Kidney epithelial cell (primary cell): ENCODE data around the gene CKAP5. TPM values are rescaled to one million over a fixed set of nuclear protein-coding genes. Genes with fewer than 3 reads are reported as not detected.

Experiments
- DNase-seq: peaks from one replicate; pipeline ENCODE4 v3.0.0-alpha.2; 2010; ENCODE audit warnings: low read depth
- H3K27me3 ChIP-seq: 2 replicates; pipeline ENCODE4 v1.6.0; 2011; ENCODE audit warnings: low read length; ENCODE audit not compliant: control insufficient read depth, insufficient read depth
- H3K36me3 ChIP-seq: 2 replicates; pipeline ENCODE4 v1.5.1; 2011; ENCODE audit warnings: low read length; ENCODE audit not compliant: control insufficient read depth, insufficient read depth
- H3K4me3 ChIP-seq: 2 replicates; pipeline ENCODE4 v1.5.1; 2011; ENCODE audit warnings: low read depth, mild to moderate bottlenecking, control low read depth, low read length
- total RNA-seq: library from RNA; depleted of rRNA; stranded (reverse); fragments of >200 nt; gene quantifications from 2 replicates; pipeline ENCODE4 v1.2.3, GENCODE V29; 2015
- TF ChIP-seq, protein P1 (sequence below): IDR thresholded peaks from 2 replicates; pipeline ENCODE4 v1.5.1; 2011; ENCODE audit warnings: mild to moderate bottlenecking, moderate library complexity, low read length, control low read depth, inconsistent platforms; ENCODE audit not compliant: insufficient read depth, poor library complexity, severe bottlenecking

CKAP5 gene
- total RNA-seq, 1 donor from 2014 or later = 44.6 TPM

DNA sequence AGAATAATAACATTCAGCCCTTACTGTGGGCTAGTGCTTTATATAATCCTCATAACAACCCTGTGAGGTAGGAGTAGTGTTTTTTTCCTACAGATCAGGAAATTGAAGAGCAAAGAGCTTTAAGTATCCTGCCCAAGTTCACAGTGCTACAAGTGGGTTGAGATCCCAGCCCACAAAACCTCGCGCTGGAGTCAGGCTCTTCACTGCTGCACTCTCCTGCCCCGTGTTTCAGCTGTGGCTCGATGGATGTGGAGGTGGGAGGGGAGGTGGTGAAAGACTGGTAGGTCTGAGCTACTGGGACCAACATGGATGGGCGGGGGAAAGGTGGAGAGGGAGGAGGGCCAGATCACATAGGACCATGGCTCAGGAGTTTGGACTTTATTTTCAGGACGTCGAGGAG lies 139.2 kb downstream of the CKAP5 start:
- TF ChIP-seq, protein P1, sequence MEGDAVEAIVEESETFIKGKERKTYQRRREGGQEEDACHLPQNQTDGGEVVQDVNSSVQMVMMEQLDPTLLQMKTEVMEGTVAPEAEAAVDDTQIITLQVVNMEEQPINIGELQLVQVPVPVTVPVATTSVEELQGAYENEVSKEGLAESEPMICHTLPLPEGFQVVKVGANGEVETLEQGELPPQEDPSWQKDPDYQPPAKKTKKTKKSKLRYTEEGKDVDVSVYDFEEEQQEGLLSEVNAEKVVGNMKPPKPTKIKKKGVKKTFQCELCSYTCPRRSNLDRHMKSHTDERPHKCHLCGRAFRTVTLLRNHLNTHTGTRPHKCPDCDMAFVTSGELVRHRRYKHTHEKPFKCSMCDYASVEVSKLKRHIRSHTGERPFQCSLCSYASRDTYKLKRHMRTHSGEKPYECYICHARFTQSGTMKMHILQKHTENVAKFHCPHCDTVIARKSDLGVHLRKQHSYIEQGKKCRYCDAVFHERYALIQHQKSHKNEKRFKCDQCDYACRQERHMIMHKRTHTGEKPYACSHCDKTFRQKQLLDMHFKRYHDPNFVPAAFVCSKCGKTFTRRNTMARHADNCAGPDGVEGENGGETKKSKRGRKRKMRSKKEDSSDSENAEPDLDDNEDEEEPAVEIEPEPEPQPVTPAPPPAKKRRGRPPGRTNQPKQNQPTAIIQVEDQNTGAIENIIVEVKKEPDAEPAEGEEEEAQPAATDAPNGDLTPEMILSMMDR = no peak
- DNase-seq = no peak
- no peak overlapping the region for H3K4me3 ChIP-seq

DNA sequence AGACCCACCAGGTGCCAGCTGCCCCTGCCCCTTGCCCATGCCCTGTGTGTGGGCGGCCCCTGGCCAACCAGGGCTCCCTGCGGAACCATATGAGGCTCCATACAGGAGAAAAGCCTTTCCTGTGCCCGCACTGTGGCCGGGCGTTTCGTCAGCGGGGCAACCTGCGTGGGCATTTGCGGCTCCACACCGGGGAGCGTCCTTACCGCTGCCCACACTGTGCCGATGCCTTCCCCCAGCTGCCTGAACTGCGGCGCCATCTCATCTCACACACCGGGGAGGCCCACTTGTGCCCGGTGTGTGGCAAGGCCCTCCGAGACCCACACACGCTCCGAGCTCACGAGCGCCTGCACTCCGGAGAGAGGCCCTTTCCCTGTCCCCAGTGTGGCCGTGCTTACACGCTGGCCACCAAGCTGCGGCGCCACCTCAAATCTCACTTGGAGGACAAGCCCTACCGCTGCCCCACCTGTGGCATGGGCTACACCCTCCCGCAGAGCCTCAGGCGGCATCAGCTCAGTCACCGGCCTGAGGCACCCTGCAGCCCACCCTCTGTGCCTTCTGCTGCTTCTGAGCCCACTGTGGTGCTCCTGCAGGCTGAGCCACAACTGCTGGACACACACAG lies 140.9 kb downstream of the CKAP5 start:
- TF ChIP-seq, protein P1 = no peak
- Histone ChIP-seq H3K4me3 (no peak overlapping the region), H3K27me3 (no peaks in the 10 kb centered on the region), H3K36me3 (peaks cover 1% of the 10 kb centered on the region)
- no peak for DNase-seq

More for the DNA sequence above, 139.2 kb downstream of the CKAP5 start:
- H3K27me3 ChIP-seq = no peaks in the 10 kb centered on the region
- peaks cover 1% of the 10 kb centered on the region for H3K36me3 ChIP-seq

DNA sequence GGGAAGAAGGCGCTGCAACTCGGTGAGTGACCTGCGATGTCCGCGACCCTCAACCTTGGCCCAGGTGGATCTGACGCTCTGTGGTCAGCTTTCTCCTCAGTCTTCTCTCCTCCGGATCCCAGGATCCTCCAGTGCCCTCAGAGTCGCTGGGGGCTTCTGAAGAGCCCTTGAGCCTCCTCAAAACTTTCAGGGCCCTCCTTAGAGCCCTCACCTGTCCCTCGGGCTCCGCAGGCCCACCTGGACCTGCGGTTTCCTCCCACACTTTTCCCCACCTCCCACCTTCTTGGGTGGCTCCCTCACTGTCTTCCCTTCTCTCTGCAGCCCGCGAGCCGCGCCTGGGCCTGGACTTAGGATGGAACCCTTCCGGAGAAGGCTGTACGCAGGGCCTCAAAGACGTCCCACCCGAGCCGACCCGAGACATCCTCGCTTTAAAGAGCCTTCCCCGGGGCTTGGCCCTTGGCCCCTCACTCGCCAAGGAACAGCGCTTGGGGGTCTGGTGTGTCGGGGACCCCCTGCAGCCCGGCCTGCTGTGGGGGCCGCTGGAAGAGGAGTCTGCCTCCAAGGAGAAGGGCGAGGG lies 144.9 kb downstream of the CKAP5 start:
- peaks cover 1% of the 10 kb centered on the region for H3K36me3 ChIP-seq
- TF ChIP-seq, protein P1 = no peak
- no peaks in the 10 kb centered on the region for H3K27me3 ChIP-seq
- H3K4me3 ChIP-seq = peak overlapping the region; percentile 69
- no peak for DNase-seq

DNA sequence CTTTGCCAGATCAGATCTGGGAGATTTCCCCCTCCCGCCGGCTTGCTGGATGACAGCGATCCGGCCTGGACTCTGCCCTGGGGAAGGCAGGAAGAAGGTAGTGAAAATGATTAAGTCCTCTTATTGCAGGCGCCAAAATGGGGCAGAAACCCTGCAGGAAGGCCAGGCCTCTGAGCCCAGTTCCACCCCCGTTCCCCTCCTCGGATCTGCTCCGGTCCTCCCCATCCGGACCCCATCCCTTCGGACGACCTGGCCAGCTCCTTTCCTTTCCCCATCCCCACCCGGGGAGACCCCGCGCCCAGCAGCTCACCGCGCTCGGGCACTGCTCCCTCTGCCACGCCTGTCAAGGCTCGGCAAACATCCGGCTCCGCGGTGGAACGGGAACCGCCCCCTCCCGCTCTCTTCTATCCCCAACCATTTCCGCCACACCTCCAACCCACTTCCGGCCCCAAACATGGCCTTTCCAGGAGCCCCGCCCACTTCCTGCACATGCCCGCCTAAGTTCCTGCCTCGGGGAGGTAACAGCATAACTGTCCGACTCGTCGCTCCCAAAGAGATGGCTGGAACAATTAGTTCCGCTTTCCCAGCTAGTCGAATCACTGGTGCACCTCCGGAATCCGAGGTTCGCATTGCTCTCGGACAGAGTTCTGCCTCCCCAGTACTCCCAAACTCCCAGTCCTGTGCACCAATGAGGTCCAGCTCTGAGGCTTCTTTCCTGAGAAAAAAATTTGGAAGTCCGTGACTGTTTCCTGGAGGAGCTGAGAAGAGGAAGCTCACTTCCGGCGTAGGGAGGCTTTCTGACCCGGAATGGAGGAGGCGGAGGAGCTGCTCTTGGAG lies 145.6 kb downstream of the CKAP5 start, which contains the start of the genes ARHGAP1 and ZNF408:
TSS of gene ARHGAP1 (minus strand) at position 379 of the 837 bp plus-strand sequence. CDS start 4,512 bp downstream, outside the sequence.
TSS of gene ZNF408 (plus strand) at position 791 of the 837 bp plus-strand sequence. CDS start at position 808, 17 bp downstream.
- peak; percentile 94 for DNase-seq
- H3K27me3 ChIP-seq = no peaks in the 10 kb centered on the region
- H3K36me3 ChIP-seq = peaks cover 4% of the 10 kb centered on the region
- TF ChIP-seq, protein P1 = no peak
- peak within 1 kb of the TSS; percentile 69 for H3K4me3 ChIP-seq

DNA sequence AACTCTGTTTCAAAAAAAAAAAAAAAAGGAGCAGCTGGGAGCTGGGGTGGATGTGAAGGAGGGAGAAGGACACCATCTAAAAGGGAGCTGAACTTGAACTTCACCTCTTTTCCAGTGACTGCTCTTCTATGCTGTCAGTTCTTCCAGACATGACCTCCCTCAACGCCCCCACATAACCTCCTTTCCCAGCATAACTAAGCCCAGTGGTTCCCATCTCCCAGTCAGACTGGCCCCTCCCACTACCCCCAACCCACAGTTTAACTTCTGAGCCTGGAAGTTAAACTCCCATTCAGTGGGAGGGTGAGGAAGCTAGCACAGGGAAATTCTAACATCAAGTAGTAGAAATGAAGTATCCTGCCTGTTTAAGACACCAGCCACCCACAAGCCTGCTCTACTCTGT lies 147.5 kb downstream of the CKAP5 start:
- TF ChIP-seq, protein P1 = no peak
- Histone ChIP-seq H3K36me3 (peaks cover 4% of the 10 kb centered on the region), H3K4me3 (no peak overlapping the region), H3K27me3 (no peaks in the 10 kb centered on the region)
- no peak for DNase-seq
